ENCODE data around the gene STUB1.

STUB1 gene

DNA sequence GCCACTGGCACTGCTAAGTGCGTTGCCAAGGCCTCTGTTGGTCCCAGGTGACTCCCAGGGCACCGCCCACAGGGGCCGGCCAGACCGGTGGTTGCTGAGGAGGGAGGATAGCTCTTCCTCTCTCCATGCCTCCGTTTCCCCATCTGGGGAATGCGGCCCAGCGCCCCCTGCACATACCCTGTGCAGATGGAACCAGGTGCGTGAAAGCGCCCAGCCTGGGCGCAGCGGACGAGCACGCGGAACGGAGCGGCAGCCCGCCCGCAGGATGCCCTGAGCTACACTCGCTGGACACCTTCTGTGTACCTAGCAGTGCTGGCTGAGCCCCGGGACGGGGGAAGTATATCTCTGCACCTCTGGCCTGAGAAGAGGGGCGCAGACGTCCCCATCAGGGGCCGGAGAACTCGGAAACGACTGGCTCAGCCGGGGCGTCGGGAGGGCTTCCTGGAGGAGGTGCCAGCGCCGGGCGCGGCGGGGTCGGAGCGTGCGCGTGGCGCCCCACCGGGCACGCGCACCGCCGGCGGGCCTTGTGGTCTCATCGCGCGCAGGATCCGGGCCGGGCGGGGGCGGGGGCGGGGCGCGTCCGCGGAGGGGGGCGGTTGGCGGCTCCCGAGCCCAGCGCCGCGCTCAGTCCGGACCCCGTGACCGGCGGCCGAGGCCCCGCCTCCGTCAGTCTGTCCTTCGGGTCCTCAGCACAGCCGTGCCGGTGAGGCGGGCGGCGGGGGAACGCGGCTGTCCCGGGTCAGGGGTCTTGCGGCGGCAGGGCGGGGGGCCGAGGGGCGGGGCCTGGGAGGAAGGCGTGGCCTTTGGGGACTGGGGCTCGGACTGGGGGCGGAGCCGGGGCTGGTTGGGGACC lies 46.5 kb downstream of the STUB1 start, which contains the start of the genes CCDC78 and HAGHL:
Gene CCDC78, minus strand, starts transcription at position 6 of the 853 bp plus-strand sequence. CDS start 76 bp downstream, outside the sequence.
Gene HAGHL, plus strand, starts transcription at position 669 of the 853 bp plus-strand sequence. CDS start 404 bp downstream, outside the sequence.
- peak; percentile 44 for DNase-seq

DNA sequence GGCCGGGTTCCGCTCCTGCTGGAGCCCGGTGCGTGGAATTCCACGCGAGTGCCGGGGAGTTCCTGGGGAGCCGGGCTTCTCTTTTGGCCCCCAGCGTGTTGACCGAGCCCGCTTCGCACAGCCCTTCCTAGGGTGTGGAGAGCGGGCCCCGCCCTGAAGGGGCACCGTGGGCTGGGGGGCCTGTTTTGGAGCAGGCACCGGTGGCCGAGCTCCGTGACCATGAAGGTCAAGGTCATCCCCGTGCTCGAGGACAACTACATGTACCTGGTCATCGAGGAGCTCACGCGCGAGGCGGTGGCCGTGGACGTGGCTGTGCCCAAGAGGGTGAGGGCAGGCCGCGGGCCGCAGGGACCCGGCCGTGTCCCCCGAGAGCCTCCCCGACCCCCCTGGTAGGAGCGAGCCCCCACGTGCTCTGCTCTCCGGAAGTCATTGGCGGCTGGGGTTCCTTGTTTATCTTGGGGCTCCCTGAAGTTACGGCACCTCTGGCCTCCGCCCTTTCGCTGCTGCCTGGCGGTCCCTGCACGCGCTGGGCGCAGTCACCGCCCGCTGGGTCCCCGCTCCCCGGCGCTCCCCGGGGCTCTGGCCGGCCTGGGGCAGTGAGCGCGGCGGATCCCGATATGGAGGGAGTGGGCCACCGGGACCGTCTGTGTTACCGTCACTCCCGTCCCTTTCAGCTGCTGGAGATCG lies 47.2 kb downstream of the STUB1 start:
- peak; percentile 3 for DNase-seq

DNA sequence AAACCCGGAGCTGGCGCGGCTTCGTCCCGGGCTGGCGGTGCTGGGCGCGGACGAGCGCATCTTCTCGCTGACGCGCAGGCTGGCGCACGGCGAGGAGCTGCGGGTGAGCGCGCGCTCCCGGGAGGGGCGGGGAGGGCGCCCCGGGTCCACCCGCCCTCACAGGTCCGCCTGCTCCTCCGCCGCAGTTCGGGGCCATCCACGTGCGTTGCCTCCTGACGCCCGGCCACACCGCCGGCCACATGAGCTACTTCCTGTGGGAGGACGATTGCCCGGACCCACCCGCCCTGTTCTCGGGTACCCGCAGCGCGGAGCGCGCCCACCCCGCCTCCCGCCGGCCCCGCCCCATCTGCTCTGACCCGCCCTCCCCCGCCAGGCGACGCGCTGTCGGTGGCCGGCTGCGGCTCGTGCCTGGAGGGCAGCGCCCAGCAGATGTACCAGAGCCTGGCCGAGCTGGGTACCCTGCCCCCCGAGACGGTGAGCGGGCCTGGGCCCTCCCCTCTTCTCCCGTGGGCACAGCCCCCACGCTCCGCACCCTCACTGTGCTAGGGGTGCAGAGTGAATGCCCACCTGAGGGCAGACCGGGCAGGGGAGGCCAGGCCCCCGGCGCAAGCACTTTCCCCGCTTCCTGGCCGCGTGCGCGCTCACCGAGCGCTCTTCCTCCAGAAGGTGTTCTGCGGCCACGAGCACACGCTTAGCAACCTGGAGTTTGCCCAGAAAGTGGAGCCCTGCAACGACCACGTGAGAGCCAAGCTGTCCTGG lies 48.1 kb downstream of the STUB1 start:
- DNase-seq, result peak; percentile 55

DNA sequence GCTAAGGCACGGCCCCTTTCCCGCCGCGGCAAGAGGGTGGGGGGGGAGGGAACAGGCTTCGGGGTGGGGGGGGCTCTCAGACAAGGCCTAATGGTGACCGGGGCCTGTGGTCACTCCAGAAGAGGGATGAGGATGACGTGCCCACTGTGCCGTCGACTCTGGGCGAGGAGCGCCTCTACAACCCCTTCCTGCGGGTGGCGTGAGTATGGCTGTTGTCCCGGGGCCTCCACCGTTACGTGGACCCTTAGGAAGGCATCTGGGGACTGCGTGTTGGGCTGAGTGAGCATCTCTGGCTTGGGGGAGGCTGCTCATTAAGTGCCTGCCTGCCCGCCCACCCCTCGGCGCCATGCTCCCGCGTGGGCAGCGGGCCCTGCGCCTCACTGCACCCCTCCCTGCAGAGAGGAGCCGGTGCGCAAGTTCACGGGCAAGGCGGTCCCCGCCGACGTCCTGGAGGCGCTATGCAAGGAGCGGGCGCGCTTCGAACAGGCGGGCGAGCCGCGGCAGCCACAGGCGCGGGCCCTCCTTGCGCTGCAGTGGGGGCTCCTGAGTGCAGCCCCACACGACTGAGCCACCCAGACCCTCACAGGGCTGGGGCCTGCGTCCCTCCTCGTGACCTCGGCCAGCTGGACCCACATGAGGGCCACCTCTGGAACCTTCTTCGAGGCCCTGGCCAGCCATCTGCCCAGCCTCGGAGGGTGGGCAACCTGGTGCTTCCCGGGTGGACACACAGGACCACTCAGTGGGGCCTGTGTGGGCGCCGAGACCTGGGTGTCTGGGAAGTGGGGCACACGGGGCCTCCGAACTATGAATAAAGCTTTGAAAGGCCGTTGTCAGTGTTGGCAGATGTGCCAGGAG lies 48.9 kb downstream of the STUB1 start:
- DNase-seq, result no peak

DNA sequence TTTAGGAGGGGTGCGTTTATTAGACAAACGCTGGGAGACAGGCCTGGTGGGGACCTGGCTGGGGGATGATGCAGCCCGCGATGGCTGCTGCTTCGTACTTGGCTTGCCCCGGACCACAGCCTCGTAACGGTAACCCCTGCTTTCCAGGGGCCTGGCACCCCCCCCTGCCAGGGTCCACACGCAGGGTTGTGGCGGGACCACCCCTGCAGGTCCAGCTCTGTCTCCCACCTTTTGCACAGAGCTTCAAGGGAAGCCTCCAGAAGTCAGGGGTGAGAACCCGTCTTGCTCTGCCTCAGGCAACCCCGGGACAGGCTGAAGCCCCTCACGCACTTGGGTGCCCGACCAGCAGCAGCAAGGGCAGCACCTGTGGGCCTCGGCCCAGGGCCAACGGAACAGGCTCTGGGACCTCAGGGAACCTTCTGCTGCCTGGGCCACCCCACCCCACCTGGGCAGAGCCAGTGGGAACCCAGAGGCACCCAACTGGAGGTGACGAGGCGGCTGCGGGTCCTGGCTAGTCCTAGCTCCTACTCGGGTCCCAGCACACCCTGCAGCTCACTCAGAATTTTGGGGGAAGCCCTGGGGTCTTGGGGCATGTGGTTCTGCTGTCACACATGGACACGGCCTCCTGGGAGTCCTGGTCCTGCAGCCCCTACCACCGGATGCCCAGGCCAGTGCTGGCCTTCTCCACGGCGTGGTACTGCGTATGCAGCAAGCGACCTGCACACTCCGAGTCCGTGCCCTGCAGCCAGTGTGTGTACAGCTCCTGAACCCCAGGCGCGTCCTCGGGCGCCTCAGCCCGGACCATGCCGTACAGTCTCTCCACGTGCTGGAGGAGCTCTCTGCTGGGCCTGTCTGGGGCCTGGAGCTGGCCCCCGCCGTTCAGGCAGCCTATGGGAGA lies 49.8 kb downstream of the STUB1 start:
- no peak for DNase-seq

DNA sequence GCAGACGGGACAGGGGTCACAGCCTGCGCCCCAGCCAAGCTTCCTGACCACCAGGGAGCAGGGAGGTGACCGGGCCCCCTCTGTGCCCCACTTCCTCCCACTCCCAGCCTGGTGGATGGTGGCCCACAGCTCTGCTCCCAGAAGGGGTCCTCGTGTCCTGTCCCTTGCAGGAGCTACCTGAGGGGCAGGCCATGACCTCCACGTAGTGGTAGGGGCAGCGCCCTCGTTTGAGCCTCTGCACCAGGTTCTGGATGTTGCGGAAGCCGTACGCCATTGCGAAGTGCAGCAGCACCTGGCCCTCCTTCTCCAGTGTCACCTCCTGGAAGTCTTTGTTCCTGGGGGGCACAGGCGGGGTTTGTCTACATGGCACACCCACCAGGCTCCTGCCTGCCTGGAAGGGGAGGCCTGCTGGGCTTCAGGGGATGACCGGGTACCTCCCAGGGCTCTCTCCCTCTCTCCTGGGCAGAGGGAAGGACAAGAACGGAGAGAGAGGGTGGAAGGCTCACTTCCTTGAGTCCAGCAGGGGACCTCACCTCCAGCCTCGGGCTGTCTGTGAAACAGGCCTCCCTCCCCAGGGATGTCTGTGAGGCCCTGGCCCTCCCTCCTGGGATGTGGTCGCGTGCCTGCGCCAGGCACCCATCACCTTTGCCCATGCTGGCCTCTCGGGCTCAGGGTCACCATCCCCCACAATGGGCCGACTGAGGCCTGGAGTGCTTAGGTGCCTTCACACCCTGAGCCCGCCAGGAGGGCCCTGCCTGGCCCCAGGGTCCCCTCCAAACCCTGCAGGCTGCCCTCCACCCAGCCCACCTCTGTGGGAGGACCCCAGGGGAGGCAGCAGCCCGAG lies 50.7 kb downstream of the STUB1 start:
- no peak for DNase-seq

DNA sequence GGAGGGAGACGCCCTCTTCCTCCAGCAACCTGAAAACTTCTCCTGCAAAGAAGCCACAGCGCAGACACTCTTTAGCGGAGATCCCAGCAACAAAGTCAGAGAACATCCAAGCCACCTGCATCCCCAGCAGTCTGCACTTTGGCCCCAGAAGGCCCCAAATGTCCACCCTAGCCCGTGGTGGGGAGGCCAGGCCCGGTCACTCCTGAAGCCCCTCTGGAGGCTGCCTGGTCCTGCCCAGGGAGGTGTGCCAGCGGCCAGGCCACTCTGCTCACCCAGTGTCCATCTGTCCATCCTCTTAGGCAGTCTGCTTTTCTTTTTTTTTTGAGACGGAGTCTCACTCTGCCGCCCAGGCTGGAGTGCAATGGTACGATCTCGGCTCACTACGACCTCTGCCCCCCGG lies 52.1 kb downstream of the STUB1 start:
- DNase-seq, result no peak

All from NCI-H2171 treated with DMSO at 0.1 percent for 48 hours (cell line).